A549 (cell line): ENCODE data around the gene MUC20. TPM values are rescaled to one million over a fixed set of nuclear protein-coding genes. Genes with fewer than 3 reads are reported as not detected.
"Not testable (repeated sequence)": the region's sequence is repeated elsewhere in the genome, so short reads cannot be mapped to it uniquely, and the experiment has no call there.

Source experiments
- ATAC-seq, 2 experiments: fragments of 200-7000 bp in 1 of 2; fragments of >200 bp in 1 of 2; cut with Nextera tagmentation in 1 of 2; cut with Tn5 transposase in 1 of 2; 3 replicates each; pipeline versions ENCODE4 v1.8.0 to v1.9.1; 2018 to 2020; ENCODE audit warnings: mild to moderate bottlenecking in 1 of 2, moderate library complexity in 1 of 2
- CTCF ChIA-PET: fragments of 300-600 bp; sonication (Branson Sonifier 250); formaldehyde crosslinking; extraction: SDS; loops from one replicate; lab custom pipeline; 2021; ENCODE audit warnings: antibody characterized with exemption, inconsistent platforms; lab: Yijun Ruan, JAX
- POLR2A ChIA-PET: fragments of 350-600 bp; formaldehyde crosslinking; extraction: SDS; loops from one replicate; lab custom pipeline; 2021; ENCODE audit warnings: antibody characterized with exemption, inconsistent platforms; lab: Yijun Ruan, JAX
- DNase-seq, 2 experiments: peaks; one replicate each; pipeline versions ENCODE4 v3.0.0 to v3.0.0-alpha.2; 2011 to 2016; ENCODE audit warnings: low read depth in 1 of 2, low spot score in 1 of 2
- FAIRE-seq: peaks from 2 replicates; lab custom pipeline; 2011; peaks lifted over from hg19 to GRCh38; lab: Jason Lieb, UNC
- H3K27ac ChIP-seq, 2 experiments: fragments of >200 bp; sonication (Bioruptor Twin); formaldehyde crosslinking; 3 replicates each; pipeline ENCODE4 v1.5.1; 2016 to 2017
- H3K4me1 ChIP-seq: fragments of >200 bp; sonication (Bioruptor Twin); formaldehyde crosslinking; 3 replicates; pipeline ENCODE4 v1.6.1; 2016
- H3K4me2 ChIP-seq: fragments of >200 bp; sonication (Bioruptor Twin); formaldehyde crosslinking; 3 replicates; pipeline ENCODE4 v1.6.1; 2016
- H3K4me3 ChIP-seq: fragments of >200 bp; sonication (Bioruptor Twin); formaldehyde crosslinking; 3 replicates; pipeline ENCODE4 v1.5.1; 2016
- H3K9me3 ChIP-seq: fragments of >200 bp; sonication (Bioruptor Twin); formaldehyde crosslinking; 3 replicates; pipeline ENCODE4 v1.6.1; 2016
- FOSB ChIP-seq: fragments of 250-450 bp; sonication (Bioruptor Pico); IDR thresholded peaks from 2 replicates; pipeline ENCODE4 v1.5.0; 2020; ENCODE audit warnings: mild to moderate bottlenecking, moderate library complexity
- JUN ChIP-seq, 2 experiments: fragments of >200 bp; sonication (Bioruptor Twin); formaldehyde crosslinking; IDR thresholded peaks; 2 replicates in 1 of 2; 3 replicates in 1 of 2; pipeline ENCODE4 v1.6.1; 2016 to 2017
- MAZ ChIP-seq: fragments of 150-350 bp; IDR thresholded peaks from 2 replicates; pipeline ENCODE4 v1.6.1; 2014; ENCODE audit warnings: antibody characterized with exemption, low read depth, low read length, borderline replicate concordance
- MYC ChIP-seq: IDR thresholded peaks from 2 replicates; pipeline ENCODE4 v1.6.1; 2012; ENCODE audit warnings: mild to moderate bottlenecking, inconsistent platforms, low read length, improper control_type of control experiment, borderline replicate concordance
- POLR2A ChIP-seq: IDR thresholded peaks from 2 replicates; pipeline ENCODE4 v1.6.1; 2012; ENCODE audit warnings: mild to moderate bottlenecking, low read length
- WGBS: methylation state at CpG from one replicate; pipeline ENCODE4 v1.1.6; 2017; ENCODE audit errors: missing lambda C conversion rate; 5-methylcytosine and 5-hydroxymethylcytosine counted together
- polyA plus RNA-seq, 4 experiments: library from polyadenylated mRNA; depleted of rRNA in 3 of 4; stranded (reverse); fragments of >200 nt; fragmentation: RNase III in 1 of 4; extraction: RNeasy Plus Mini Kit Qiagen cat#74134 plus additional on column Dnase treatment in 1 of 4; gene quantifications; 2 replicates in 3 of 4; 3 replicates in 1 of 4; pipeline ENCODE4 v1.2.3, GENCODE V29; 2011 to 2017
- small RNA-seq, 6 experiments: library from RNA; depleted of rRNA; stranded (forward); fragments of <200 nt; gene quantifications; one replicate each; pipeline ENCODE3, GENCODE V24; 2012

The MUC20 gene
- polyA plus RNA-seq, 2 of the 4 experiments (the other 2 are of a cell fraction), result 0.44 to 0.87 TPM

DNA sequence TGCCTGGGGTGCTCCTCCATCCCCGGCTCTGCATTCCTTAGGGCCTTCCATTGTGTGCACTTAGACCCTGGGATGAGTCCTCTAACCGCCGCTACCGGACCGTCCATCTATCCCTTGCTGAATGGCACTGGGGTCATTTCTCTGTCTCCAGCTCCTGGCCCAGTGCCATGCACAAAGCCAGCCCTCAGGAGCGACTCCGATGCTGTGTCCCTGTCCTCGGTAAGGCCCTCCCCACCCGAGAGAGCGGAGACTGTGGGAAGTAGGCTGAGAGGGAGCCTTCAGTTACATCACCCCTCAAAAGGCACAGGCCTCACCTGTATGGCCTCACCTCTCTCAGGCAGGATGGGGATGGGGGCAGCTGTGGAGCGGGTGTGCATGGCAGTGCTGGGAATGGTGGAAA lies 57.2 kb downstream of the MUC20 start:
- DNase-seq, result no peak
- no peak for FAIRE-seq
- ChIA-PET CTCF (no interaction called here), POLR2A (no interaction called here)
- TF ChIP-seq POLR2A (no peak), MAZ (no peak), FOSB (CRISPR knock-in tag) (no peak), MYC (no peak), JUN (IDR thresholded peaks at IDR 0.05) (no peak)
- Histone ChIP-seq H3K4me2 (no peak overlapping the region), H3K9me3 (peaks cover 3% of the 10 kb centered on the region; the same call in 1 of the 3 replicates), H3K4me1 (no peaks in the 10 kb centered on the region), H3K4me3 (no peak overlapping the region), H3K27ac (no peak overlapping the region)
- 44% methylated on average over 10 of the region's 11 CpGs for WGBS
- ATAC-seq, result no peak

GRCh38 chr3:195781236-195781635 lies 60.5 kb downstream of the MUC20 start:
- DNase-seq, ATAC-seq, H3K4me3 ChIP-seq, CTCF ChIA-PET, FAIRE-seq, H3K4me1 ChIP-seq, H3K27ac ChIP-seq, H3K4me2 ChIP-seq, POLR2A ChIA-PET: not testable (repeated sequence)
- WGBS, result 72% methylated on average over 10 of the region's 12 CpGs
- peaks cover 11% of the 10 kb centered on the region; the same call in 2 of the 3 replicates for H3K9me3 ChIP-seq

Small RNAs within 50 kb of the gene (small RNA-seq; reads per million reads assigned to genes)
- 0 to 4.7 (median 2.2) reads per million in 6 experiments for gene MIR570

Other genes with a start within 250 kb of the MUC20 start
- gene PPP1R2, start 177.7 kb upstream of the MUC20 start, polyA plus RNA-seq (2011; rRNA removed), result 44.0 and 47.3 TPM in 2 replicates
- 13.4 to 14.8 TPM (median 13.9 TPM) in 3 replicates for gene PPP1R2, start 177.7 kb upstream of the MUC20 start, polyA plus RNA-seq (2017; fragmentation: RNase III; extraction: RNeasy Plus Mini Kit Qiagen cat#74134 plus additional on column Dnase treatment)
- 2.8 and 3.1 TPM in 2 replicates for gene APOD, start 137.0 kb upstream of the MUC20 start, polyA plus RNA-seq (2011; rRNA removed)
- 0.15 to 0.36 TPM (median 0.28 TPM) in 3 replicates for gene APOD, start 137.0 kb upstream of the MUC20 start, polyA plus RNA-seq (2017; fragmentation: RNase III; extraction: RNeasy Plus Mini Kit Qiagen cat#74134 plus additional on column Dnase treatment)
- 0.04 TPM in 1 of 2 replicates, not detected in the other for gene MUC4, start 91.0 kb downstream of the MUC20 start, polyA plus RNA-seq (2011; rRNA removed)
- gene MUC4, start 91.0 kb downstream of the MUC20 start, polyA plus RNA-seq (2017; fragmentation: RNase III; extraction: RNeasy Plus Mini Kit Qiagen cat#74134 plus additional on column Dnase treatment), result not detected in 3 replicates
- 2.2 and 3.8 TPM in 2 replicates for gene TNK2, start 187.6 kb downstream of the MUC20 start, polyA plus RNA-seq (2011; rRNA removed)
- gene TNK2, start 187.6 kb downstream of the MUC20 start, polyA plus RNA-seq (2017; fragmentation: RNase III; extraction: RNeasy Plus Mini Kit Qiagen cat#74134 plus additional on column Dnase treatment), result 11.3 to 12.7 TPM (median 12.5 TPM) in 3 replicates